ENCODE results near the gene ERICH2.

DNA sequence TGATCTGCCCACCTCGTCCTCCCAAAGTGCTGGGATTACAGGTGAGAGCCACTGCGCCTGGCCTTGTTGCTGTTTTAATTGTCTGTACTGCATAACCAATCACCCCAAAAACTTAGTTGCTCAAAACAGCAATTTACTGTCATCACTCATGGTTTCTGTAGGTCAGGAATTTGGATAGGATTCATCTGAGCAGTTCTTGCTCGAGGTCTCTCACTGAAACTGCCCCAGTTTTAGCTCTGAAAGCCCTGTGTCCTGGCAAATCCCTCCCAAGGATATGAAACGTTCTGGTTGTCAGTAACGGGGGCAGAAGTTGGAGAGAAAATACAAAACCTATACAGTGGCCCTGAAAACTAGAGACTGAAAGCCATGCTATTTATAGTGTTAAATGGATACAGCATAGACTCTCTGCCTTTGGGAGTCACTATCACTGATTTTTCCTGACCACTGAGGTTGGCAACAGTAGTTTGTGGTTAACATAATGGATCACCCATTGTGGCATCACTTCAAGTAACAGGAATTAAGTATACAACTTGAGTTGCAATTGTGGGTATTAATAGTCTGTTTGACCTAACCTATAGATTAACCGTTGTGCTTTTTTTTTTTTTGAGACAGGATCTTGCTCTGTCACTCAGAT lies 27.2 kb upstream of the ERICH2 start:
- TF ChIP-seq EZH2 (optimal IDR thresholded peaks at IDR 0.05; ENCODE audit: low read depth, low read length), result no peak
- TF ChIP-seq, protein P1, sequence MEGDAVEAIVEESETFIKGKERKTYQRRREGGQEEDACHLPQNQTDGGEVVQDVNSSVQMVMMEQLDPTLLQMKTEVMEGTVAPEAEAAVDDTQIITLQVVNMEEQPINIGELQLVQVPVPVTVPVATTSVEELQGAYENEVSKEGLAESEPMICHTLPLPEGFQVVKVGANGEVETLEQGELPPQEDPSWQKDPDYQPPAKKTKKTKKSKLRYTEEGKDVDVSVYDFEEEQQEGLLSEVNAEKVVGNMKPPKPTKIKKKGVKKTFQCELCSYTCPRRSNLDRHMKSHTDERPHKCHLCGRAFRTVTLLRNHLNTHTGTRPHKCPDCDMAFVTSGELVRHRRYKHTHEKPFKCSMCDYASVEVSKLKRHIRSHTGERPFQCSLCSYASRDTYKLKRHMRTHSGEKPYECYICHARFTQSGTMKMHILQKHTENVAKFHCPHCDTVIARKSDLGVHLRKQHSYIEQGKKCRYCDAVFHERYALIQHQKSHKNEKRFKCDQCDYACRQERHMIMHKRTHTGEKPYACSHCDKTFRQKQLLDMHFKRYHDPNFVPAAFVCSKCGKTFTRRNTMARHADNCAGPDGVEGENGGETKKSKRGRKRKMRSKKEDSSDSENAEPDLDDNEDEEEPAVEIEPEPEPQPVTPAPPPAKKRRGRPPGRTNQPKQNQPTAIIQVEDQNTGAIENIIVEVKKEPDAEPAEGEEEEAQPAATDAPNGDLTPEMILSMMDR (IDR thresholded peaks at IDR 0.05; ENCODE audit: low read length), result no peak
